ENCODE data around the gene CCER1. TPM values are rescaled to one million over a fixed set of nuclear protein-coding genes. Genes with fewer than 3 reads are reported as not detected.
A peak's percentile ranks its signal among the peaks of the same experiment; 100 is the strongest.

The CCER1 gene
- polyA plus RNA-seq, 3 donors: not detected

DNA sequence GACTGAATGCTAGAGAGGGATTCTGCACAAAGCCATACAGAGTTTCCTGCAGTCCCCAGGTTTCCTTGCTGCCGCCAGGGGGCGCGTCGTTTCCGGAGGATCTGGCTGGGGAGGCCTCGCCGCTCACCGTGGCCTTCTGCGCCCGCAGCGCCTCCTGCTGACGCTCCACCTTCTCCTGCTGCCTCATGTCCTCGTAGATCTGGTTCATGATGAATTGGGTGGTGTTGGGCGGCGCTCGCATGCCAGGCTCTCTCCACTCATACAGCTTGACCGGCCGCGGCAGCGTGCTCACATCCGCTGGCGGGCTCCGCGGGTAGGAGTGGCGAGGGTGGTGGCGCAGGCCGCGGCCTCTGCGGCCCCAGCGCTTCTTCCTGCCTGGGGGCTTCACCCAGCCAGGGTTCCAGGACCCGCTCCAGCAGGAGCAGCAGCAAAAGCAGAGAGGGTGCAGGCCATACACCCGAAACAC lies 987 bp downstream of the CCER1 start:
- Histone ChIP-seq H3K27me3 (ENCODE audit: control insufficient read depth in 2 of 2, insufficient read depth in 2 of 2, low read length in 2 of 2) (no peaks in the 10 kb centered on the region), H3K4me1 (ENCODE audit: control insufficient read depth in 1 of 2, insufficient read depth in 2 of 2, low read length in 2 of 2) (no peaks in the 10 kb centered on the region), H3K27ac (ENCODE audit: low read depth in 1 of 2, low read length in 2 of 2) (no peak overlapping the region), H3K79me2 (ENCODE audit: insufficient read depth, low read length) (no peaks in the 10 kb centered on the region), H3K9me3 (replicated peaks in 1 of 2; ENCODE audit: control insufficient read depth in 1 of 2, insufficient read depth in 1 of 2, low read length in 2 of 2) (peaks cover 0 to 15% of the 10 kb centered on the region in 2 donors), H3K4me3 (replicated peaks in 1 of 3; ENCODE audit: low read depth in 2 of 3, low read length in 3 of 3) (no peak overlapping the region), H3K4me2 (replicated peaks; ENCODE audit: extremely low read depth, low read length, poor library complexity, severe bottlenecking) (no peak overlapping the region), H4K20me1 (ENCODE audit: insufficient read depth, low read length) (no peaks in the 10 kb centered on the region), H3K36me3 (replicated peaks in 1 of 2; ENCODE audit: control insufficient read depth in 1 of 2, insufficient read depth in 2 of 2, low read length in 2 of 2) (no peaks in the 10 kb centered on the region), H2AFZ (ENCODE audit: insufficient read depth, low read depth, low read length, poor library complexity, severe bottlenecking) (no peak overlapping the region), H3K9ac (ENCODE audit: insufficient read depth, low read length, poor library complexity, severe bottlenecking) (no peak overlapping the region)
- no peaks in the 10 kb centered on the region for H3K36me3 Mint-ChIP-seq
- TF ChIP-seq, protein P1, sequence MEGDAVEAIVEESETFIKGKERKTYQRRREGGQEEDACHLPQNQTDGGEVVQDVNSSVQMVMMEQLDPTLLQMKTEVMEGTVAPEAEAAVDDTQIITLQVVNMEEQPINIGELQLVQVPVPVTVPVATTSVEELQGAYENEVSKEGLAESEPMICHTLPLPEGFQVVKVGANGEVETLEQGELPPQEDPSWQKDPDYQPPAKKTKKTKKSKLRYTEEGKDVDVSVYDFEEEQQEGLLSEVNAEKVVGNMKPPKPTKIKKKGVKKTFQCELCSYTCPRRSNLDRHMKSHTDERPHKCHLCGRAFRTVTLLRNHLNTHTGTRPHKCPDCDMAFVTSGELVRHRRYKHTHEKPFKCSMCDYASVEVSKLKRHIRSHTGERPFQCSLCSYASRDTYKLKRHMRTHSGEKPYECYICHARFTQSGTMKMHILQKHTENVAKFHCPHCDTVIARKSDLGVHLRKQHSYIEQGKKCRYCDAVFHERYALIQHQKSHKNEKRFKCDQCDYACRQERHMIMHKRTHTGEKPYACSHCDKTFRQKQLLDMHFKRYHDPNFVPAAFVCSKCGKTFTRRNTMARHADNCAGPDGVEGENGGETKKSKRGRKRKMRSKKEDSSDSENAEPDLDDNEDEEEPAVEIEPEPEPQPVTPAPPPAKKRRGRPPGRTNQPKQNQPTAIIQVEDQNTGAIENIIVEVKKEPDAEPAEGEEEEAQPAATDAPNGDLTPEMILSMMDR (IDR thresholded peaks at IDR 0.05): peak; percentile 23
- intact Hi-C loops (cut with micrococcal nuclease): loop anchor here in 1 of 2 donors (10.0 kb wide), 1 partner anchor 1409 kb away; no protein-coding TSS in a partner anchor
- peaks cover 3 to 16% (median 6%) of the 10 kb centered on the region in 7 donors for H3K9me3 Mint-ChIP-seq
- no peak overlapping the region for H3K4me3 Mint-ChIP-seq
- 89% methylated on average over 22 of the region's 32 CpGs for WGBS (ENCODE audit: insufficient coverage)
- no peak for DNase-seq
- H3K4me1 Mint-ChIP-seq: no peaks in the 10 kb centered on the region
- no peaks in the 10 kb centered on the region for H3K27me3 Mint-ChIP-seq (ENCODE audit: low read depth in 3 of 3)
- H3K27ac Mint-ChIP-seq: no peak overlapping the region

DNA sequence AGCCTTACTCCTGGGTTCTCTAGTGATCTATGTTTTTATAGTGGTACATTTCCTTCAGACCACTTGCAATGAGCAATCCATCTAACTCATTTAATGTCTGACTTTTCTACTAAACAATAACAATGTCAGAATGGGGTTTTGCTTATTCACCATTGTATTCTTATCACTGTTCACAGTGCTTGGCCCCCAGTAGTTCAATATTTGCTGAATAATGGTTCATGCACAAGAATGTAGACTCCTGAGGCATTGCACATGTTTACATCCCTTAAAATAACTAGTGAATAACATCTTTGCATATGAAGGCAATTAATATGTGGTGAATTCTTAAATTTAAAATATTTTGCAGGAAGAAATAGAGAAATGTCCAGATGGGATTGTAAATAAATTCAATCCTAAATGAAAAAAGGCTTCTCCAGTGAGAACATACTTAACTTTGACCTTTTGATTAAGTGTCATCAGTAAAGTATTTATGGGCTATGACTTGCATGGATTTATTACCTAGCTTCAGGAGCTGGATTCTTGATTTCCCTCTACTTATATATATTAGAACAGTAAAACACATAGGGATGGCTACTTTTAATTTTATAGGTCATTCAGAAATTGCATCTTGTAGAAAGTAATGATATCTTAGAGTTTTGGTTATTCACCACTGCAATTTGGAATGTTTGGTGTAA lies 3.4 kb downstream of the CCER1 start:
- H3K27ac ChIP-seq (ENCODE audit: low read depth in 1 of 2, low read length in 2 of 2): no peak overlapping the region
- intact Hi-C loops (cut with micrococcal nuclease): loop anchor here in 1 of 2 donors (10.0 kb wide), 1 partner anchor 1407 kb away; no protein-coding TSS in a partner anchor
- Mint-ChIP-seq H3K4me3 (no peak overlapping the region), H3K4me1 (no peaks in the 10 kb centered on the region), H3K9me3 (peaks cover 3 to 16% (median 6%) of the 10 kb centered on the region in 7 donors), H3K27me3 (ENCODE audit: low read depth in 3 of 3) (no peaks in the 10 kb centered on the region), H3K27ac (no peak overlapping the region), H3K36me3 (no peaks in the 10 kb centered on the region)
- peaks cover 0 to 15% of the 10 kb centered on the region in 2 donors for H3K9me3 ChIP-seq (replicated peaks in 1 of 2; ENCODE audit: control insufficient read depth in 1 of 2, insufficient read depth in 1 of 2, low read length in 2 of 2)
- no peak for DNase-seq
- H3K79me2 ChIP-seq (ENCODE audit: insufficient read depth, low read length): no peaks in the 10 kb centered on the region
- TF ChIP-seq, protein P1 (IDR thresholded peaks at IDR 0.05): no peak
- H4K20me1 ChIP-seq (ENCODE audit: insufficient read depth, low read length): no peaks in the 10 kb centered on the region
- no peaks in the 10 kb centered on the region for H3K27me3 ChIP-seq (ENCODE audit: control insufficient read depth in 2 of 2, insufficient read depth in 2 of 2, low read length in 2 of 2)
- no peak overlapping the region for H3K4me2 ChIP-seq (replicated peaks; ENCODE audit: extremely low read depth, low read length, poor library complexity, severe bottlenecking)
- no peaks in the 10 kb centered on the region for H3K36me3 ChIP-seq (replicated peaks in 1 of 2; ENCODE audit: control insufficient read depth in 1 of 2, insufficient read depth in 2 of 2, low read length in 2 of 2)
- no peaks in the 10 kb centered on the region for H3K4me1 ChIP-seq (ENCODE audit: control insufficient read depth in 1 of 2, insufficient read depth in 2 of 2, low read length in 2 of 2)
- H3K9ac ChIP-seq (ENCODE audit: insufficient read depth, low read length, poor library complexity, severe bottlenecking): no peak overlapping the region
- no peak overlapping the region for H2AFZ ChIP-seq (ENCODE audit: insufficient read depth, low read depth, low read length, poor library complexity, severe bottlenecking)
- no peak overlapping the region for H3K4me3 ChIP-seq (replicated peaks in 1 of 3; ENCODE audit: low read depth in 2 of 3, low read length in 3 of 3)
